Left ventricle myocardium inferior (tissue), 1 donor: ENCODE results near the gene TSPAN1. TPM values are rescaled to one million over a fixed set of nuclear protein-coding genes. Genes with fewer than 3 reads are reported as not detected.

Source experiments
- DNase-seq: peaks from one replicate; pipeline ENCODE4 v3.0.0-alpha.2; 2020
- H3K27ac ChIP-seq: fragments of 200-600 bp; replicated peaks from 2 replicates; pipeline ENCODE4 v1.8.0; 2021
- H3K27me3 ChIP-seq: fragments of 200-600 bp; 2 replicates; pipeline ENCODE4 v1.8.0; 2021; ENCODE audit warnings: low read depth
- H3K36me3 ChIP-seq: fragments of 200-600 bp; 2 replicates; pipeline ENCODE4 v1.8.0; 2021
- H3K4me1 ChIP-seq: fragments of 200-600 bp; 2 replicates; pipeline ENCODE4 v1.8.0; 2021
- H3K4me3 ChIP-seq: fragments of 200-600 bp; 2 replicates; pipeline ENCODE4 v1.8.0; 2021; ENCODE audit warnings: mild to moderate bottlenecking, moderate library complexity
- H3K9me3 ChIP-seq: fragments of 200-600 bp; replicated peaks from 2 replicates; pipeline ENCODE4 v1.8.0; 2021
- intact Hi-C: fragments of 100-400 bp; cut with micrococcal nuclease; formaldehyde crosslinking; loops from one replicate; pipeline ENCODE4 v1.11.0; 2022
- total RNA-seq: library from RNA; stranded (reverse); fragmentation: NEBNext Ultra II Directional; extraction: Animal tissue kit (Norgen Biotek cat#: 25700); gene quantifications from one replicate; pipeline ENCODE4 v1.2.1, GENCODE V29; 2021
- TF ChIP-seq, protein P1 (sequence below): fragments of 200-600 bp; IDR thresholded peaks from 2 replicates; pipeline ENCODE4 v1.8.0; 2021; ENCODE audit warnings: antibody characterized with exemption, mild to moderate bottlenecking, borderline replicate concordance
- donor health status: DM: no; HTN: yes; CAD: no; lungs with severe emphysema.

Gene TSPAN1
- total RNA-seq, 1 donor from 2014 or later, result 1.4 TPM

DNA sequence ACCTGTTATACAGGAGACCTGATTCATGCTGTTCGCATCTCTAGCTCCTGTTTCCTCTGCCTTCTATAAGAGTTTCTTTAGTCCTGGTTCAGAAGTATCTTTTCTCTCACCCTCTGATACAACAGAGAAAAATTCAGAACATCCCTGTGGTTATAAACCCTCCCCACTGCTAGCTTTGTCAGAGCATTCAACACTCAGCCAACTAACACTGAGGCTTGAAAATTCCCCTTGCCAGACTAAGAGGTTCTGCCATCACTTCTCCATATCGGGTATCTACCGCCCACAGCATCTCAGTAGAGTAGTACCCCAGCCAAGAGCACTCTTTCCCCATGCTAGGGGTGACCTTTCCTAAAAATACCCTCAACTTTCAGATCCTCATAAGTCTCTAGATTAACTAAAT is 22.9 kb upstream of the TSPAN1 start:
- intact Hi-C loops, result no loop called here
- Histone ChIP-seq H3K4me1 (no peaks in the 10 kb centered on the region), H3K27ac (no peak overlapping the region), H3K27me3 (no peaks in the 10 kb centered on the region), H3K36me3 (no peaks in the 10 kb centered on the region), H3K9me3 (no peaks in the 10 kb centered on the region), H3K4me3 (no peak overlapping the region)
- no peak for DNase-seq
- TF ChIP-seq, protein P1, sequence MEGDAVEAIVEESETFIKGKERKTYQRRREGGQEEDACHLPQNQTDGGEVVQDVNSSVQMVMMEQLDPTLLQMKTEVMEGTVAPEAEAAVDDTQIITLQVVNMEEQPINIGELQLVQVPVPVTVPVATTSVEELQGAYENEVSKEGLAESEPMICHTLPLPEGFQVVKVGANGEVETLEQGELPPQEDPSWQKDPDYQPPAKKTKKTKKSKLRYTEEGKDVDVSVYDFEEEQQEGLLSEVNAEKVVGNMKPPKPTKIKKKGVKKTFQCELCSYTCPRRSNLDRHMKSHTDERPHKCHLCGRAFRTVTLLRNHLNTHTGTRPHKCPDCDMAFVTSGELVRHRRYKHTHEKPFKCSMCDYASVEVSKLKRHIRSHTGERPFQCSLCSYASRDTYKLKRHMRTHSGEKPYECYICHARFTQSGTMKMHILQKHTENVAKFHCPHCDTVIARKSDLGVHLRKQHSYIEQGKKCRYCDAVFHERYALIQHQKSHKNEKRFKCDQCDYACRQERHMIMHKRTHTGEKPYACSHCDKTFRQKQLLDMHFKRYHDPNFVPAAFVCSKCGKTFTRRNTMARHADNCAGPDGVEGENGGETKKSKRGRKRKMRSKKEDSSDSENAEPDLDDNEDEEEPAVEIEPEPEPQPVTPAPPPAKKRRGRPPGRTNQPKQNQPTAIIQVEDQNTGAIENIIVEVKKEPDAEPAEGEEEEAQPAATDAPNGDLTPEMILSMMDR, result no peak

DNA sequence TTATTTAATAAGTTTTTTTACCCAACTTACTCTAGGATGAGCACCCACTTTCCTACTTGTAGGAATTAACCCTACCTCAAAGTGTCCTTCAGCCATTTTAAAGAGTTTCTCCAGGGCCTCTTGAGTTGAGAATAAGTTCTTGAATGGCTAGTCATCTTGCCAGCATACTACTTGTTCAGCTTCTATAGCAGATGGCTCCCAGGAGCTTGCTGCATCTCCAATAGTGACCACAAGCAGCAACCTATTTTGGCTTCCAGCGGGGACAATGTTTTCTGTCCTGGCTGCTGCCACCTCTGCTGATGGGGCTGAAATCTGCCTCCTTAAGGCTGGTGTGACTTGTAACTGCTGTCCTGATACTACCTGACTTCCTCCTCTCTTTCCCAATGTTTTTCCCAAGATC is 21.7 kb upstream of the TSPAN1 start:
- H3K9me3 ChIP-seq, result no peaks in the 10 kb centered on the region
- H3K4me3 ChIP-seq, result no peak overlapping the region
- H3K27ac ChIP-seq, result no peak overlapping the region
- no peak for DNase-seq
- H3K4me1 ChIP-seq, result no peaks in the 10 kb centered on the region
- intact Hi-C loops, result no loop called here
- no peaks in the 10 kb centered on the region for H3K36me3 ChIP-seq
- TF ChIP-seq, protein P1, result no peak
- no peaks in the 10 kb centered on the region for H3K27me3 ChIP-seq

DNA sequence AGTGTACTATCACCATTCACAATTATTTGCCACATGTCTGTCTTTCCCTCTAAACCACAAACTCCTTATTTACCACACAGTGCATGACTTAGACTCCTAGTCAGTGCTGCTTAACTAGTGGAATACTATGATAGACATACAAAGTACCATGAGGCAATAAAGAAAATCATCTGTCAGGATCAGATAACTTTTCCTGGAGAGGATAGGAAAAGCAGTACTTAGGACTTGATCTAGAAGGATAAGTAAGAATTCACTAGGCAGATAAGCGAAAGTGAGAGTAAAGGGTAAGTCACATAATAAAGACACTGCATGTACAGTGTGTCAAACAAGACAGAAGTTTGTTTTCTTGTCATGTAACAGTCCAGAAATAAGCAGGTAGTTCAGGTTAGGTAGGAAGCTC is 21.2 kb upstream of the TSPAN1 start:
- Histone ChIP-seq H3K27ac (no peak overlapping the region), H3K27me3 (no peaks in the 10 kb centered on the region), H3K4me3 (no peak overlapping the region), H3K36me3 (no peaks in the 10 kb centered on the region), H3K9me3 (no peaks in the 10 kb centered on the region), H3K4me1 (no peaks in the 10 kb centered on the region)
- intact Hi-C loops, result no loop called here
- TF ChIP-seq, protein P1, result no peak
- DNase-seq, result no peak

DNA sequence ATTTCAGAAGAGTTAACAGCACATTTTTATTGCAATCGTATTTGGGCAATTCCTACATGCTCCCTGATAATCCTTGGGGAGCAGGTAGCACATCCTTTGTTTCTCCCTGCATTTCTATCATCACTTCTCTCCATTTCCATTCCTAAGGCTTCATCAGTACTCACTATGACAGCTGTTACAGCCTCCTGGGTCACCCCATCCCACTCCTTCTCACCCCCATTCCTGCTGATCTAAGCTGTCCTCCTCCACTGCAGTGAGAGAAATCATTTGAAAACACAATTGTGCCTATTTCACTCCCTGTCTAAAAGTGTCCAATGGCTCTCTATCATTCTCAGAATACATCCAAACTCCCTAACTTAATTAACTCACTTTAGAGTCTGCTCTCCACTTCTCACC is 17.0 kb upstream of the TSPAN1 start:
- H3K4me1 ChIP-seq, result no peaks in the 10 kb centered on the region
- intact Hi-C loops, result no loop called here
- no peaks in the 10 kb centered on the region for H3K9me3 ChIP-seq
- H3K27me3 ChIP-seq, result no peaks in the 10 kb centered on the region
- H3K4me3 ChIP-seq, result no peak overlapping the region
- no peak for DNase-seq
- TF ChIP-seq, protein P1, result no peak
- H3K27ac ChIP-seq, result no peak overlapping the region
- no peaks in the 10 kb centered on the region for H3K36me3 ChIP-seq

DNA sequence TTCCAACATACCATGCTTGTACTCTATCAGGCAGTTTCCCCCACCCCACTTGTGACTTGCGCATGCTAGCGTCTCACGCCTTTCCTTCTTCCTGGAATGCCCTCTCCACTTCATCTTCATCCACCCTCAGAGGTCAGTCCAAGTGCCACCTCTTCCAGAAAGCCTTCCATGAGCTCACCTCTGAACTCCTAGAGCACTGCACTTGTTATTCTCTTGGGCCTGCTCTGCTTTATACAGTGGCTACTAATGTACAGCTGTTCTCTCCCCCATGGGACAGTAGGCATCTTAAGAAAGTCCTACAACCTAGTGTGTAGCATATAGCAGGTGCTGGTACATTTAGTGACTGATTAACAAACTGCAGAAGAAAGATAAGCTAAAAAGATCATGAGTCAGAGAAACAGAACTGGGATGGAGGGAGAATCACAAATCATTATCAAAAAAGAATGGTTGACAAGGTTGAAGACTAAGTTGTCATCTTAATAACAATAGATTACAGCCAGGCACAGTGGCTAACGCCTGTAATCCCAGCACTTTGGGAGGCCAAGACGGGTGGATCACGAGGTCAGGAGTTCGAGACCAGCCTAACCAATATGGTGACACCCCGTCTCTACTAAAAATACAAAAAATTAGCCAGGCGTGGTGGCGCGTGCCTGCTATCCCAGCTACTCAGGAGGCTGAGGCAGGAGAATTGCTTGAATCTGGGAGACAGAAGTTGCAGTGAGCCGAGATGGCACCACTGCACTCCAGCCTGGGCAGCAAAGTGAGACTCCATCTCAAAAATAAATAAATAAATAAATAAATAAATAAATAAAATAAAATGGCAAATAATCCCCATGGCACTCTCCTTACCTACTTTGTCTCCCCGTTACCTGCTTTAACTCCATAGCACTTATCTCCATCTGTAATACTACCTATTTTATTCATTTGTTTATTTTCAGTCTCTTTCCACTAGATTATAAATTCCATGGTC is 16.3 kb upstream of the TSPAN1 start:
- no peak for DNase-seq
- Histone ChIP-seq H3K9me3 (no peaks in the 10 kb centered on the region), H3K4me3 (no peak overlapping the region), H3K4me1 (no peaks in the 10 kb centered on the region), H3K27me3 (no peaks in the 10 kb centered on the region), H3K36me3 (no peaks in the 10 kb centered on the region), H3K27ac (no peak overlapping the region)
- intact Hi-C loops, result no loop called here
- TF ChIP-seq, protein P1, result no peak
